ENCODE results near the gene WNT9A.

WNT9A gene

DNA sequence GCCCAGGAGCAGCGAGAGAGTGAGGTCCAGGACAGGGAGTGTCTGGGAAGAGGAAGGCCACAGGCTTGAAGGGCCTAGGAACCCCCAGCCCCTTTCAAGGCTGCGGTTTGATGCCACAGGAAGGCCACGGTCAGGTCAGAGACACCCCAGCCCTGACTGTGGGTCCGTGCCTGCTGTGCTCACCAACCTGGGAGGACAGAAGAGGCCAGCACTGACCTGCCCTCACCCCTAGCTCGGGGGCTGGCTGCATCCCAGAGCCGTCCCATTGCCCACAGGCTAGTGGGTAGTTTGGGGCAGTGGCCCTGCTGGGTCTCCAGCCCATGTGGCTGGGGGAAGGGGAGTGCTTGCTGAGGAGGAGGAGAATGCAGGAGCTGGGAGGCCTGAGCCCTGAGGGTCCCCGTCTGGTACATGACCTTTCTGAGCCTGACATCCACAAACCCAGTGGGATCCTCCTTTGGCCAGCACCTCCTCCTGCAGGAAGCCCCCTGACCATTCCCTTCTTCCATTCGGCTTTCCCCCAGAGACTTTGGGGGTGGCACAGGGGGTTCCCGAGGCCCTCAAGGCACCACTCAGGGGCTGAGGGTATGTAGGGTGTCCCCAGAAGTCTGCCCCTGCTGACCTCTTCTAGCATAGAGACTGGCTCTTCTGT lies 54.3 kb downstream of the WNT9A start:
- no peak overlapping the region for H3K4me3 ChIP-seq (ENCODE audit: low read depth, low read length)
- TF ChIP-seq, protein P1, sequence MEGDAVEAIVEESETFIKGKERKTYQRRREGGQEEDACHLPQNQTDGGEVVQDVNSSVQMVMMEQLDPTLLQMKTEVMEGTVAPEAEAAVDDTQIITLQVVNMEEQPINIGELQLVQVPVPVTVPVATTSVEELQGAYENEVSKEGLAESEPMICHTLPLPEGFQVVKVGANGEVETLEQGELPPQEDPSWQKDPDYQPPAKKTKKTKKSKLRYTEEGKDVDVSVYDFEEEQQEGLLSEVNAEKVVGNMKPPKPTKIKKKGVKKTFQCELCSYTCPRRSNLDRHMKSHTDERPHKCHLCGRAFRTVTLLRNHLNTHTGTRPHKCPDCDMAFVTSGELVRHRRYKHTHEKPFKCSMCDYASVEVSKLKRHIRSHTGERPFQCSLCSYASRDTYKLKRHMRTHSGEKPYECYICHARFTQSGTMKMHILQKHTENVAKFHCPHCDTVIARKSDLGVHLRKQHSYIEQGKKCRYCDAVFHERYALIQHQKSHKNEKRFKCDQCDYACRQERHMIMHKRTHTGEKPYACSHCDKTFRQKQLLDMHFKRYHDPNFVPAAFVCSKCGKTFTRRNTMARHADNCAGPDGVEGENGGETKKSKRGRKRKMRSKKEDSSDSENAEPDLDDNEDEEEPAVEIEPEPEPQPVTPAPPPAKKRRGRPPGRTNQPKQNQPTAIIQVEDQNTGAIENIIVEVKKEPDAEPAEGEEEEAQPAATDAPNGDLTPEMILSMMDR (conservative IDR thresholded peaks at IDR 0.05; ENCODE audit: low read depth, low read length), result no peak
- no peak for DNase-seq (ENCODE audit: low read depth)

DNA sequence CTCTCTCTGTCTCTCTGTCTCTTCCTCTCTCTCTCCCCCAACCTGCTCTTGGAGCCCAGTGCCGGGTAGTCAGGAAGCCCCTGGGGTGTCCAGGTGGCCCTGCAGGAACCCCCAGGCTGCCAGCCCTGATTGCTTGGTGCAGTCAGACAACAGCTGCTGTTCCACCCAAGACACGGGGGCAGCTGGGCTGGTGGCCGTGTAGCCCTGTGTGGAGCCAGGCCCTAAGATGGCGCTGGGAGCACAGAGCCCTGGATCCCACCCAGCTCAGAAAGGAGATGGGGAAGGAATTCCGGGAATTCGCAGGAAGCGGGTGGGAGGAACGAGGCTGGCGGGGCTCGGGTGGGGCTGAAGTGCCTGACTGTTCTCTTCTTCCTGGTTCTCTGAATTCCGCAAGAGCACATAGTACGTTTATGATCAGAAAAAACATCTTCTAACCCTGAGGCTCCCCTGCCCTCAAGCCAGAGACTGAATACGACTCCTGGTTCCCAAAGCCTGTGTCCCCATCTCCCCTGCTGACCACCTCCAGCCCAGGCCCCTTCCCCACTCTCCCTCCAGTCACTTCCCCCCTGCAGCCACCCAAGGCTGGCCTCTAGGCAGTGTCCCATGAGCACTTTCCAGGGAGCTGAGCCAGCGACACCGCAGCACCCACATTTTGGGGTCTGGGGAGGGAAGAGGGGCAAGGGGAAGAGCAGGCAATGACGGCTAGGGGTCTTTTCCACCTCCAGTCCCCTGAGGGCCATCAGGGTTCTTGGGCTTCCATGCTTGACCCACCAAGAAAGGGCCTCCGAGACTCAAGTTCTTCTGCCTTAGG lies 55.0 kb downstream of the WNT9A start:
- H3K4me3 ChIP-seq (ENCODE audit: low read depth, low read length), result no peak overlapping the region
- no peak for DNase-seq (ENCODE audit: low read depth)
- TF ChIP-seq, protein P1 (conservative IDR thresholded peaks at IDR 0.05; ENCODE audit: low read depth, low read length), result no peak

DNA sequence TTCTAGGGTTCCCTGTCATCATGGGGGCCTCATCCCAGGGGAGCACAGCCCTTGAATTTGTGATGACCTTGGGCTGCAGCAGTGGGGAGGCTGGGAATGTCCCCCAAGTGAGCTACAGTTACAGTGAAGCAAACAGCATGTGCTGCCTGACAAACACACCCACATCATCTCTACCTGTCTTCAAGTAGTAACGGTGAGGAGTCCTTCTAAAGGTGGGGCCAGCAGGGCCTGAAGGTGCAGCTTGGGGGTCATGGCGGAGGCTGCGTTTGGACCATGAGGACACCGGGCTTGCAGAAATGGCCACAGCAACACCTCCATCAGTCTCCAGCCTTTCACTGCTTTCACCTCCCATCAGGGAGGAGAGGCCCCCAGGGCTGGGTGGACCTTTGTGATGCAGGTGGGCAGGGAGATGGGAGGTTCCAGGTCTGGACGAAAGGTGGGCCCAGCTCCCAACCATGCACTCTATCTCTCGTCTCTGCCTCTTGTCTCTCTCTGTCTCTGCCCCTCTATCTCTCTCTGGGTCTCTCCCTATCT lies 55.7 kb downstream of the WNT9A start:
- TF ChIP-seq, protein P1 (conservative IDR thresholded peaks at IDR 0.05; ENCODE audit: low read depth, low read length), result no peak
- H3K4me3 ChIP-seq (ENCODE audit: low read depth, low read length), result no peak overlapping the region
- DNase-seq (ENCODE audit: low read depth), result no peak

DNA sequence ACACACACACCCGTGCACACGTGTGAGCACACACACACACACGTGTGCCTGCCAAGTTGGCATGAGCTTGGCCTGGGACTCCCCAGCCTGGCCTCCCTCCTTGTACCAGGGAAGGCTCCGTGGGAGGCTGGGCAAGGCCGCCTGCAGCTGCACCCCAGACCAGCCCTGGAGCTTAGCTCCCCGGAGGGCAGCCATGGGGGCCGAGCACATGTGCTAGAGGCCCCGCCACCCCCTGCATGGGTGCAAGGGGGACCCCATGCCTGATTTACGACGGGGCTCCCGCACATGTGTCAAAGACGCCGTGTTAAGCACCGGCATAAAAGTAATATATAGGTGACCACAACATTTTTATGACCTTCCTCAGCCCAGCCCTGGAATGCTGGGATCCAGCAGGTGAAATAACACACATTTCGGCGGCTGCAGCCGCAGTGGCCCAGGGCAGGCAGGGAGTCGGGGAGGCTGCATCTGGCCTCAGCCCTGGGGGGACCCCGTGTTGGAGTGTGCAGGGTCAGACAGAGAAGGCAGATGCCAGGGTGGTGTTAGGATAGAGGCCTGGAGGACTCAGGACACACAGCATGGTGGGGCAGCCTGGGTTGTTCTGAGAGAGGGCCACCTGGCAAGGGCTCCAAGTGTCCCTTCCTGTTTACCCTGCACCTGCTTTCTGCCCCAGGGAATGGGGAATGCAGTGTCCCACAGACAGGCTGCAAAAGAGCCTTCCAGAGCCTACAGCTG lies 56.3 kb downstream of the WNT9A start:
- no peak for DNase-seq (ENCODE audit: low read depth)
- TF ChIP-seq, protein P1 (conservative IDR thresholded peaks at IDR 0.05; ENCODE audit: low read depth, low read length), result no peak
- no peak overlapping the region for H3K4me3 ChIP-seq (ENCODE audit: low read depth, low read length)

DNA sequence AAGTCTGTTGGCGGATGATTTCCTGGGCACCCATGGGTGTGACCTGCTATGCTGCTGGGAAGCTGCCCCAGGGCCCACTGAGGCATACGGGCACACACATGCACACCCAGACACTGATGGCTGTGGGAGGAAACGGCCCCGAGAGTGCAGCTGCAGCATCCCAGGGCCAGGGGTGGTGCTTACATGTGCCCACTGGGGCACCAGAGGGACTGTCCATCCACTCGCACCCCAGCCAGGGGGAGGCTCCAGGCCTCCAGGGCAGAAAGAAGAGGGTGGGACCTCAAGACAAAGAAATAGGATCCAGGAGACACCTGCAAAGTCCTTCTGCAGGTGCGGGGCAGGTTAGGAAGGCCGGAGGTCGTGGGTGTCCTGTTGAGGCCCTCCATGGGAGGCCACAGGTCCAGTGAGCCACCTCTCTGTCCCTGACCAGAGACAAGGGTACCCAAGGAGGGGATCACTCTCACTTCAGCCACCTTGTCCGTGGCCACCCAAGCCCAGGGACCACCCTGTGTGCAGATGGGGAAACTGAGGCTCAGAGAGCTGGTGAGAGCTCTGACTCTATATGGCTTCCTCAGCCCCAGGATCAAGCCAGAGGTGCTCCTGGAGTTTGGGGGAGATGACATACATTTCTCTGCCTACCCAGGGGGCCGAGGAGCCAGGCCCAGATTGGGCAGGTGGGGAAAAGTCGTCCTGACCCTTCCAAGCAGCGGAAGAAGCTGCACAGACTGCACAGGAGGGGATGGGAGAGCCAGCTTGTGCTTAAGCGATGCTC lies 57.1 kb downstream of the WNT9A start:
- TF ChIP-seq, protein P1 (conservative IDR thresholded peaks at IDR 0.05; ENCODE audit: low read depth, low read length), result no peak
- no peak for DNase-seq (ENCODE audit: low read depth)
- H3K4me3 ChIP-seq (ENCODE audit: low read depth, low read length), result no peak overlapping the region

DNA sequence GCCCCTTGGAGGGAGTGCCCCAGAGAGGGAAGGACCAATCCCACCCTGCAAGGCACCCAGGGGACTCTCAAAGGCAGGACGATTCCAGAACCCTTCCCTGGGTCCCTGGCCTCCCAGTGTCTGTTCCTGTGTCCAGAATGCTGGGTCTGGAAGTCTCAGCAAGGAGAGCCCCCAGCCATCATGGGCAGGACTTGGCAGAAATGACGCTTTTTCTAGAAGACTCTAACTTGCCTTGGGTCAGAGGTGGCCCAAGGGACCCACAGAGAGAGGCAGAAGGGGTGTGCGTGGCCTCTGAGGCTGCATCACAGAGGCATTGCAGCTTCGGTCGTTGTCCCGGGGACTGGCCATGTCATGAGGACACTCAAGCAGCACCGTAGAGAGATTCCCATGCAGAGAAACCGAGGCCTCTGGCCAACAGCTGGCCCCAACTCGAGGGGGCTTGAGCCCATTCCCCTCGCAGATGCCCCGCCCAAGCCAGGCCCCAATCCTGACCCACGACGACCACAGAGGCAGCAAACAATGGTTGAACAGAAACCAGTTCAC lies 57.8 kb downstream of the WNT9A start:
- H3K4me3 ChIP-seq (ENCODE audit: low read depth, low read length), result no peak overlapping the region
- no peak for DNase-seq (ENCODE audit: low read depth)
- TF ChIP-seq, protein P1 (conservative IDR thresholded peaks at IDR 0.05; ENCODE audit: low read depth, low read length), result no peak
